GM18858 (cell line): Measurements from ENCODE around the gene TNFAIP8L3.
"Not testable (repeated sequence)": the region's sequence is repeated elsewhere in the genome, so short reads cannot be mapped to it uniquely, and the experiment has no call there.

ENCODE experiments used
- ATAC-seq: cut with Tn5 transposase; IDR thresholded peaks from one replicate; pipeline ENCODE4 v1.9.1; 2021; ENCODE audit not compliant: unreplicated experiment

Gene TNFAIP8L3

GRCh38 chr15:51094606-51095569, at the start of gene TNFAIP8L3:
TSS of gene TNFAIP8L3 (minus strand) at chr15:51094906. CDS start at chr15:51094595, 311 bp downstream.
- no peak for ATAC-seq

- ATAC-seq, result no peak
Measured at GRCh38 chr15:51144021-51144532, 49.4 kb upstream of the TNFAIP8L3 start.

- ATAC-seq, result not testable (repeated sequence)
Measured at GRCh38 chr15:51140347-51140746, 45.6 kb upstream of the TNFAIP8L3 start.

- no peak for ATAC-seq
Measured at GRCh38 chr15:51139091-51139490, 44.4 kb upstream of the TNFAIP8L3 start.

GRCh38 chr15:51137880-51138430, 43.2 kb upstream of the TNFAIP8L3 start:
- ATAC-seq, result no peak

DNA sequence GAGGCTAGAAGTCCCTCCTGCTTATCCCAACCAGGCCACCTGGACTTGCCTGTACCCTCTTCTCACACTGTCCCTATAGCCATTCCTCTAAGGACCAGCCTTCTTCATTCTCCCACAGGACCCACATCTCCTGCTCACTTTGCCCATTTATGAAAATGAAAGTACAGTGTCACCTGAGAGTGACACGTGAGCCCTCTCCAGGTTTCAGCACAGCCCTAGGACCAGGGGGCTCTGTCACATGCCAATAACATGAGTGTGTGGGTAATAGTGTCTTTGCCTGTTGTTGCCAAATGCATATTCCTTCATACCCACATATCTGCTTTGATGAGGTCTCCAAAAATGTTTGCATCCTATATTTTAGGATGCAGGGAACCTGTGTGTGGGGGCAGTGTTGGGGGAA, 42.3 kb upstream of the TNFAIP8L3 start:
- ATAC-seq, result no peak

- no peak for ATAC-seq
Measured at GRCh38 chr15:51135276-51135675, 40.6 kb upstream of the TNFAIP8L3 start.

GRCh38 chr15:51134416-51135199, 39.9 kb upstream of the TNFAIP8L3 start:
- ATAC-seq, result no peak

DNA sequence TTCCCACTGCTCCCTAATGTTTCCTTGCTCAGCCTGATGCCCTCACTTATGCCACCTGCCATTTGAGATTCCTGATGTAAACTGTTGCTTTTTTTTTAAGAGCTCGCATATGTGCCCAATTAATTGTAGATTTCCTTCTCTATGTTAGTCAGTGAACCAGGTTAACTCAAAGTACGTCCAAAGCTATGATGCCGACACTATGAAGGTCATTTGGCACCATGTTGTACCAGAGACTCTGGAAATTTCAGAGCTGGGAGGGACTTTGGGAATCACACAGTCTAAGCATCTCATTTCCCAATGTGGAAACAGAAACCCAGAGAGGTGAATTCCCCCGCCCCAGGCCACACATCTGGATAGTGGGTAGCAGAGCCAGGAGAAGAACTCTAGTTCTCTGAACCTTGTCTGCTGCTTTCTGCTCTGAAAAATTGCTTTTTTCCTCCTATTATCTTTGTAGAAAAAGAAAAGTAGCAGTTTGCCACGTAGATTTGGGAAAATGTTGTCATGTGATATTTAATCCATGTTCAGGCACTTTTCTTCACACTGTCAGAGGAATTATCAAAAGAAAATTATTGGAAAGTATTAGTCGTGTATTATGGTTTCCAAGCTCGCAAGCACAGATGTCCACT, 38.5 kb upstream of the TNFAIP8L3 start:
- ATAC-seq, result no peak

GRCh38 chr15:51132384-51133139, 37.9 kb upstream of the TNFAIP8L3 start:
- ATAC-seq, result no peak

- no peak for ATAC-seq
Measured at GRCh38 chr15:51131596-51132290, 37.0 kb upstream of the TNFAIP8L3 start.

GRCh38 chr15:51130344-51130743, 35.6 kb upstream of the TNFAIP8L3 start:
- ATAC-seq, result no peak

DNA sequence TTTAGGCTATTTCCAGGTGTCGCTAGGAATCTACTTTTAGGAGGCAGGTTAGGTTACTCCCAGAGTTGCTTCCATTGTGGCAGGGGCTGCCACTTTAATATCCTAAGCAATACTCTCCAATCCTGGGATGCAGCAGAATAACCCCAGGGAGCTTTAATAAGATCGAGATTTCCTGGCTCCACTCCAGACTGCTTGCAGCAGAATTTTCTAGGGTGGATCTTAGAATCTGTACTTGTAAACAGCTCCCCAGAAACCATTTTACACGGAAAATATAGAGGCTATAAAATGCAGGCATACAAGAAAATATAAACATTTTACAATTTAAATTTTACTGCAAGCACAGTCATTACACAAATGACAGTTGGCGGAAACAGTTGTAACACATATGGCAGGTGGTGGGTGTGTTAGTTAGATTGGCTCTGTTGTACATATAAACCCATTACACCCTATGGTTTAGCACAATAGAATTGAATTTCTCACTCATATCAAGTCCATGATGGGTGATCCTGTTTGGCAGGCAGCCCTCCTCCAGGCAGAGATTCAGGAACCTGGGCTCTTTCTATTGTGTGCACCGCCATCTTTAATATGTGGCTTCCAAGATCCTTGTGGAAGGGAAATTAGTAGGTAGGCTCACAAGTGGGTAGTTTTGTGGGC, 35.0 kb upstream of the TNFAIP8L3 start:
- ATAC-seq, result no peak

DNA sequence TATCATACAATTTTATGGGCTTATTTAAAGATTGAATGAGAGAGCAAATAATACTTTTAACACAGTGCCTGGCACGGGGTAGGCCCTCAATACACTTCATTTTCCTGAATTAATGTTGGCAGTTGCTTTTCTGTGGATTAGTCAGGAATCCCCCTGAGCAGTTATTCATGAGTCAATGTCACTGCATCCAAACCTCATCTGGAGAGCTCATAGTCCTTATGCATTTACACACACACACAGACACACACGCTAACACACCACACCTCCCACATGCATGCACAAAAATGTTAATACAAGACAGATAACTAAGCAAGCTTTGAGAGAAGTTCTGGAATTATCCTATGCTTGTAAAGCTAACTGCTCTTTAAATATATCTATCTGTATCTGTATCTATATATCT, 34.0 kb upstream of the TNFAIP8L3 start:
- ATAC-seq, result no peak

- ATAC-seq, result no peak
Measured at GRCh38 chr15:51126842-51127241, 32.1 kb upstream of the TNFAIP8L3 start.

GRCh38 chr15:51123002-51123401, 28.3 kb upstream of the TNFAIP8L3 start:
- ATAC-seq, result not testable (repeated sequence)

DNA sequence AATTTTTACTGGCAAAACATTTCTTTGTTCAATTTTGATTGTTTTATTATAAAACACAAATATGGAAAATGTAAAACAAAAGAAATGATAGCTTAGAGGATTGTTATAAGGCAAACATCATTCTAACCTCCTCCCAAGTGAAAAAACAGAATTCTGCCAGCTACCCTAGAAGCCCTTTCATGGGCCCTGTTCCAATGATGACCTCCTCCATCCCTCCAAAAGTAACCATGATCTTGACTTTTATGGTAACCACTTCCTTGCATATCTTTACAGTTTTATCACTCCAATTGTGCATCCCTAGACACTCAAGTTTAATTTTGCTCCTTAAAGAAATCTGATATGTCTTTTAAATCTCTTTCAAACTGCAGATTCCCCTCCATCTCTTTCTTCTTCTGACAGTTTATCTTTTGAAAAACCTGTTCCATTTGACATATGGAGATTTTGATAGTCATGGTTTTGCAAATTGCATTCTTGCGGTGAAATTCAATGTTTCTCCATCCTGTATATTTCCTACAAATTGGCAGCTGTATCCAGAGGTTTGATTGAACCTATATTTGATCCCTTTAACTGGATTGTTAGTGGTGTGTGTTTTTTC, 27.0 kb upstream of the TNFAIP8L3 start:
- ATAC-seq, result no peak

- no peak for ATAC-seq
Measured at GRCh38 chr15:51121118-51121517, 26.4 kb upstream of the TNFAIP8L3 start.

DNA sequence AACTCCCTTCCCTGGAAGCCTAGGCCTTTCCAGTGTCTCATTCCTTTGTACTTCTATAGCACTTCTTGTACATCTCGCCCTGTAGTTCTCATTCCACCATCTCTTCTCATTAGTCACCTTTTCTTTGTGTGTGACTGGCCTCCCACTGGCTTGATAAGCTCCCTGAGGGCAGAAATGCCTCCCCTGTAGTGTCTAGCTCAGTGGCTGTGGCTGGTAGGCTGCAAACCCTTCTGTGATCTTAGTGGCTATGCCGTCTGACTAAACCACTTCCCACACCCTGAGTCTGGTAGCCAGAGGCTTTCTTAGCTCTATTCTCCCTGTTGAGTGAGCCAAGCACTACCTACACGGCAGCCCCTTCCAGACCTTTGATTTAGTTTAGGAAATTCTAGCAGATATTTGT, 24.4 kb upstream of the TNFAIP8L3 start:
- no peak for ATAC-seq
